SKM-1 (cell line): Measurements from ENCODE around the gene MRNIP.

Source experiments
- DNase-seq: peaks from one replicate; lab custom pipeline; 2025; ENCODE audit not compliant: unreplicated experiment; lab: John Stamatoyannopoulos, UW

MRNIP gene

GRCh38 chr5:179858586-179859427 is at the start of gene MRNIP:
Gene MRNIP (minus strand): TSS chr5:179858817. CDS start chr5:179858796, 21 bp downstream.
- DNase-seq = peak; percentile 93

DNA sequence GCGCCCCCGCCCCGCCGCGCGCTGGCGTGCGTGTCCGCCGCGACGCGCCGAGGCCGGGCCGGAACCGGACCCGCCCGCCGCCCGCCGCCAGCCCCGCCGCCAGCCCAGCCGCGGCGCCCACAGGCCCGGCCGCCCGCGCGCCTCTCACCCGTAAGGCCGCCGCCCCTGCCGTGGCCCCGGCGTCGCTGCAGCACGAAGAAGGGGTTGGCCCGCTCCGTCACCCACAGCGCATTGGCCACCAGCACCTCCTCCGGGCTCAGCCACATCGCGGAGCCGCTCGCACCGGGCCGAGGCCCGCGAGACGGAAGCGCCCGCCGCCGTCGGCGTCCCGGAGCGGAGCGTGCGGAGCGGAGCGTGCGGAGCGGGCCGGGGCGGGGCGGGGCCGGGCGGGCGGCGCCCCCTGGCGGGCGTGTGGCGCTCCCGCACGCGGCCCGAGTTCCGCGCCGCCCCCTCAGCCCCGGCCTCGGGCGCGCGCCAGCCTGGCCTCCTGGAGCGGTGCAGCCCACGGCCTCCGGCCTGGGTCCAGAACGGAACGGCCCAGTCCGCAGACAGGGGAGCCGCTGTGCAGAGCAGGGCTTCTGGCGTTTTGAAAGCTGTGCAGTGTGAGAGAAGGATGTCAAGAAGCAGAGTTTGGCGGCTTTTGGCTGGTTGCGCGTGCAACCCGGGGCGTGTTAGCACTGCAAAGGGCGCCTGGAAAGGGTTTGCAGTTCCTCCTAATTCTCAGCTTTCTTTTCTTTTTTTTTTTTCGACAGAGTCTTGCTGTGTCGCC is 49.1 kb upstream of the MRNIP start, which contains the start of gene TBC1D9B:
Gene TBC1D9B (minus strand): TSS at position 342 of the 769 bp plus-strand sequence. CDS start 76 bp downstream, at position 266.
- peak; percentile 71 for DNase-seq

DNA sequence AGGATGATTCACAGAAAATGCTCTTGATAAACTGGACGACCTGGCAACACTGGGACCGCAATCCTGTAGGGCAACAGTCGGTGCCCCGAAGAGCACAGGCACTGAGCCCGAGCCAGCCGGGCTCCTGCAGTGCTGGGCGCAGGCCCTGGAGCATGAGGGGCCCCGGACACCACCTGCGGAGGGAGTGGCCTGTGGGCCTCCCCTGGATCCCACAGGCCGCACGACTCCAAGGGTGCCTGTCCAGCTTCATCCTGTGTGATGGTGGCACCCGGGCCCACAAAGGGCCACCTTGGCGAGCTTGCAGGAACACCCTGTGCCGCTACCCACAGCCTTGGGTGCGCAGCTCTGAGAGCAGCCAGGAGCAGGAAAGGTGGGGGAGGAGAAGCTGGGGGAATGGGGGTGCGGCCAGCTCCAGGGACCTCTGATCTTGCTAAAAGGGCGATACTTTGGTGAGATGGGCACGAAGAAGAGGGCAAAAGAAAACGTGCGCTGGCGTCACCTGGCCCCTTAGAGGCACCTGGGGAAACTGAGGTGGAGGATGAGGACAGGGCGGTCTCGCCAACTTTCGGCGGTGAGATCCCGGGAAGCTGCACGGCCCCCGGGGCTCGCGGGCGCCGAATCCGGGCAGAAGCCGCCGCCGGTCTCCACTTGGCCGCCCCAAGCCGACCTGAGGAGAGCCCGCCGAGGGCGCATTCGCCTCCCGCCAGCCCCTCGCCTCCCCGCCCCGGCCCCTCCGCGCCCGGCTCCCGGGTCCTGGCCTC is 48.4 kb upstream of the MRNIP start:
- no peak for DNase-seq

DNA sequence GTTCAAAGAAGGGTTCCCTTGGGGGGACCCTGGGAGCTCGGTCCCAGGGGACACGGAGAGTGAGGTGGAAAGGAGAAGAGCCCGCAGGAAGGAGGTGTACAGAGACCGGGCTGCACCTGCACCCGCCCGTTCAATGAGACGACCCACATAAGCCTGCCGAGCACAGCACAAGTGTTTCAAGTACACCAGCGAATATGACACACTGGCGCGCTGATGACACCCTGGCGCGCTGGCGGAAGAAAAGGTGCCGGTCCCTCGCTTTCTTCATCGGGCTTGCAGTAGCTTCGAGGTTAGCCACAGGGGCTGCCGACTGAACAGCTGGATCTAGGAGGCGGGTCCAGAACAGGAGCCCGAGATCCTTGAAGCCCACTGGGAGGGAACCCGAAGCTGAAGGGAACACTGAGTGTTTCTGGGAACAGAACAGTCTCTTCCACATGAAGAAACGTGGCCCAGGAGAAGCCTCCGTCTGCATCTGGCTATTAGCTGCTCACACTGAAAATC is 47.7 kb upstream of the MRNIP start:
- DNase-seq = no peak

GRCh38 chr5:179905161-179905560 is 46.5 kb upstream of the MRNIP start:
- DNase-seq = no peak

GRCh38 chr5:179904463-179905160 is 46.0 kb upstream of the MRNIP start:
- no peak for DNase-seq

- no peak for DNase-seq
These were observed 44.1 kb upstream of the MRNIP start for GRCh38 chr5:179902763-179903158.

DNA sequence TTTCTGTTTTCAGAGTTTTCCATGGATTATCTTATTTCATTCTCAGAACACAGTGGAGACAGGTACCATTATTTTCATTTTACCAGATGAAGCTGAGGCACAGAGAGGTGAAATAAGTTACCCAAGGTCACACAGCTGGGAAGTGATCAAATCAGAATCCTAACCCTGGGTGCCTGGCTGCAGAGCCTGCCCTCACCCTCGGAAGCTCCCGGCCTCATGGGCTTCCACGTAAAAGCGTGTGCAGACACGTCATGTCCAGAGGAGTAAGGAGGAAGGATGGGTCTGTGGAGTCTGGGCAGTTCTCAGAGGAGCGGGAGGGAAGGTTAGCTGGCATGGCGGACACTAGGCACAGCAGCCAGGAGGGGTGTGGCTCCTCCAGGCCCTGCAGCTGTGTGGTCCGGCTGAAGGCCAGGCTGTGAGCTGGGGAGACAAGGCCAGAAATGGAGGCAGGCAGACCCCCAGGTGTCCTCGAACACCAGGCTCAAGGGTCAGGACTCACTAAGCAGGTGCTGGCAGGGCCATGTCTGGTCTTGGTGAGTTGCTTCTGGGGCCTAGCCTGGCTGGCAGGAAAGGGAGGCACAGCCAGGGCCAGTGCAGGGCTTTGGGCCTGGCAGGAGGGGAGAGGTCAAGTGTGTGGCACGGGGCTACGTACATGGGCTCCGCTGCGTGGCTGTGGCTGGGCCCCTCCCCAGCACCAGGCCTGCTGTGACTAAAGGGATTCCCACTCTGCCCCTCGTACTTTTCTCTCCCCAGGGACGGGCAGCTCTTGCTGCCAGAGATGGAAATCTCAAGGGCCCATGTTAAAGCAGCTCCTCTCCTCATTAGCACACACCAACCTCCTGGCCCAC is 43.5 kb upstream of the MRNIP start:
- no peak for DNase-seq

DNA sequence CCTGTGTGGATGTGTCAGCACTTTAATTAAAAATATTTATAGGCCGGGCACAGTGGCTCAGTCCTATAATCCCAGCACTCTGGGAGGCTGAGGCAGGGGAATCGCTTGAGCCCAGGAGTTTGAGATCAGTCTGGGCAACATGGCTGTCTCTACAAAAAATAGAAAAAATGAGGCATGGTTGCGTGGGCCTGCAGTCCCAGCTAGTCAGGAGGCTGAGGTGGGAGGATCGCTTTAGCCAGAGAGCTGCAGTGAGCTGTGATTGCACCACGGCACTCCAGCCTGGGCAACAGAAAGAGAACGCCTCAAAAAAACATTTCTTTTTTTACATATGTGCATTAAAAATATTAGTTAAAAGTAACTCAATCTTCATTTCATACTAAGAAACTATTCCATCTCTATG is 42.8 kb upstream of the MRNIP start:
- DNase-seq = no peak

- DNase-seq = no peak
These were observed 42.1 kb upstream of the MRNIP start for GRCh38 chr5:179900711-179901110.

- DNase-seq = no peak
These were observed 41.6 kb upstream of the MRNIP start for GRCh38 chr5:179900206-179900605.

DNA sequence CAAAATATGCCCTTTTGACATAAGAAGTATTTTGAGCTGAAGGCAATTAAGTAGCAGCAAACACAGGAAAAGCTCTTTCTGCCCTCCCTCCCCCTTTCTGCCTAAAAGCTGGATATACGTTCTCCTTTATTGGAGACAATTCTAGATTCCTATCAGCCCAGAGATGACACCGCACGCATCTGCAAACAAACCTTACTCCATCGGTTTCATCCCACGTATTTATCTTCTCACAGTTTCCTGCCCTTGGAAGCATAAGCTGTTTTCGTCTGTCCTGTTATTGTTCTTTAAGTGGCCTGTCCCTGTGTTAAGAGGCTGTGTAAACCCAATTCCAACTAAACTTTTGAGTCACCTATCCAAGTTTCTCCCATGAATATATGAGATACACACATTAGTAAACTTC is 37.2 kb upstream of the MRNIP start:
- DNase-seq = no peak

DNA sequence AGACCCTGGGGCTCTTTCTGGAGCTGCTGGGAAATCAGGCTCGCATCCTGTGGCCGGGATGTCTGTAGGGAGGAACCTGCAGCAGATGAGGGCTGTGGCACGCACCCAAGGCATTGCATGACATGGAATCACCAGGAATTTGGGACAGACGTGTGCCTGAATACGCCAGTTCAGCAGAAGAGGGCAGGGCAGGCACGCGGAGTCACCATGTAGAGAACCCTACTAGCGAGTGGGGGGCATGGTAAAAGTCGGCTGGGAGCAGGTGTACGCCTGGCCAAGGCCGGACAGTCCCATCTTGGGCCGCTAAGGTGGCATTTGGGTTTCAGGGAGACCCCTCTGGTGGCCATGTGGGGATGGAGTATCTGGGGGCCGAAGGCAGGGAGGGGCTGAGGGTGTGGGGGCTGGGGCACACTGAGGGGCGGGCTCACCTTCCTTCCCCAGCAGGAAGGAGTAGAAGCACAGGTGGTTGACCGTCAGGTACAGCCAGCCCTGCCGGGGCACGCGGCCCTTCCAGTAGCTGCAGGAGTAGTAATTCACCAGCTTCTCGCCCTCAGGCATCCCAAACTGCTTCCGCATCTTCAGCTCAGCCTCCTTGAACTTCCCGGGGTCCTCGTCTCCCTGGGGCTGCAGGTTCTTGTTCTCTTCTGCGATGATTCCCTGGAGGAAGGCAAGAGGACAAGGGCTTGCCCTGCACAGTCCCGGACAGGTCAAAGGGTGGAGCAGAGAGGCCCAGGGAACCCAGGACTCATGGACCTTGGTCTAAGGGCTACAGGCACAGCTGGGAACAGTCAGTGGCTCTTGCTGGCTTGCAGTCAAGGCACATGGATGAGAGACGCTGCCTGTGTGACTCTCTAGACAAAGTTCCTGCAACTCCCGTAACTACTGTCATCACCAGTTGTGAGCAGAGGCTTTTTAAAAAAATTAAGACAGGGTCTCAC is 35.6 kb upstream of the MRNIP start:
- DNase-seq = no peak

- DNase-seq = no peak
These were observed 34.7 kb upstream of the MRNIP start for GRCh38 chr5:179893076-179893957.

DNA sequence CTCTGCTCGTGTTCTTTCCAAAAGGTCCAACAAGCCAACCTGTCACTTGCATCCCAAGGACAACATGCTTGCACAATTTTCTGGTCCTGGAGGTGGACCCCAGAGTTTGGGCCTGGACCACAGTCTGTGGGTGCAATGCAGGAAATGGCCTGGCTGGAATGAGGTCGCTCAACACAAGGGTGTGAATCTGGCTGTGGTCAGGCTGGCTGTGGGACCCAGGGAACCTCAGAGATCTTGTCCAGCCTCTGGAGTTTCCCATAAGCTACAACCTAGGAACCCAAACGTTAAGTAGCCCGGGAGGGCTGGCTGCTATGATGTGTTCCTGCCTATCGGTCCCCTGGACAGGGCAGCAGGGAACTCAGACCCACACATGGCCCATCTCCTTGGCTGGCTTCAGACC is 33.6 kb upstream of the MRNIP start:
- DNase-seq = no peak

DNA sequence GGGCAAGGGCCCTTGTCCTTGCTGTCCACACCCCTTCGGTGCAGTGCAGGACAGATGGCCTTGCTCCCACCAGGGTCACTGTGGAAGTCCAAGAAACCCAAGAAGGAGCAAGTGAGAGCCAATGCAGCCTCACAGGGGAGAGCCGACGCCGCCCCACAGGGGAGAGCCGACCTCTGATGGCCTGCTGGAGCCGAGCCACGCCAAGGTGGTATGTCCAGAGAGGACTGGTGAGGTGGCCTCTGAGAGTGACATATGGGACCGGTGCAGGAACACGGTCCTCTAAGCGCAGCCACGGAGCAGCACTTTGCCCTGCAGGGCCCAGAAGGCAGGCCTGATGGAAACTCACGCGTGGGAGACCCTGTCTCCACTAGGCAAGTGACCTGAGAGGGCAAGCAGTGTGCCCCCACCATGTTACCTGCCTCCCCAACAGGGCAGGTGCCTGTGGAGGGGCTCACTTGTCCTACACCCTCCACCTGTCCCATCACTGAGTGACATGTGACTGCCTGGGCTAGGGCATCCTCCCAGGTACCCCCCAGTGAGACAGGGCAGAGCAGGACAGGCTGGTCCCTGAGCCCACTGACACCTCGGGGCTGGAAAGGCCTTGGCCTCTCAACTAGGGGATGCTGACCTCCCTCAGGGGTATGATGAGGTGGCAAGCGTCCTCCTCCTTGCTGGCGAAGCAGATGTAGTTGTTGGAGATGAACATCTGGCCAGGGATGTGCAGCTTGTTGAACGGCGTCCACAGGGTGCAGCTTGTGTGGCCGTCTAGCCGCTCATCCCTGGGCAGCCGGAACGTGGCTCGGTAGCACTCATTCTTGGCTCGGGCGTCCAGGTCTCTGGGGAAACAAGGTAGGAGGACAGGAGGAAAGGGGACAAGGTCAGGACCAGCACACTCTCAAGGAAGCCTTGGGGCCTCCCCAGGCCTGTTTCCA is 32.4 kb upstream of the MRNIP start:
- DNase-seq = no peak

GRCh38 chr5:179889885-179890284 is 31.3 kb upstream of the MRNIP start:
- DNase-seq = no peak
